Inflammatory macrophage treated with lipopolysaccharide for 1 hour (primary cell): ENCODE measurements around the gene IPCEF1.
"Not testable (repeated sequence)": the region's sequence is repeated elsewhere in the genome, so short reads cannot be mapped to it uniquely, and the experiment has no call there.

ENCODE experiments used
- DNase-seq, 2 donors: peaks; one replicate each; pipeline ENCODE4 v3.0.0-alpha.2; 2020 to 2022

Gene IPCEF1

GRCh38 chr6:154243793-154244750, 112.5 kb downstream of the IPCEF1 start:
- DNase-seq = no peak

GRCh38 chr6:154242617-154243357, 113.8 kb downstream of the IPCEF1 start:
- DNase-seq = no peak

GRCh38 chr6:154241581-154241980, 115.0 kb downstream of the IPCEF1 start:
- no peak for DNase-seq

GRCh38 chr6:154241061-154241460, 115.5 kb downstream of the IPCEF1 start:
- DNase-seq = not testable (repeated sequence)

- DNase-seq = no peak
These were observed 117.2 kb downstream of the IPCEF1 start for GRCh38 chr6:154239392-154239791.

GRCh38 chr6:154238831-154239230, 117.8 kb downstream of the IPCEF1 start:
- no peak for DNase-seq

- DNase-seq = no peak
These were observed 119.8 kb downstream of the IPCEF1 start for GRCh38 chr6:154236646-154237301.

GRCh38 chr6:154234019-154234772, 122.4 kb downstream of the IPCEF1 start:
- peak in 1 of 2 donors; percentile 45 for DNase-seq

GRCh38 chr6:154233383-154233782, 123.2 kb downstream of the IPCEF1 start:
- no peak for DNase-seq

GRCh38 chr6:154232013-154232910, 124.3 kb downstream of the IPCEF1 start:
- DNase-seq = no peak

- DNase-seq = no peak
These were observed 125.5 kb downstream of the IPCEF1 start for GRCh38 chr6:154230910-154231595.

GRCh38 chr6:154230393-154230792, 126.2 kb downstream of the IPCEF1 start:
- peak in 1 of 2 donors; percentile 13 for DNase-seq

- DNase-seq = peak; percentile 30 to 37
These were observed 126.8 kb downstream of the IPCEF1 start for GRCh38 chr6:154229786-154230185.

GRCh38 chr6:154228521-154228905, 128.1 kb downstream of the IPCEF1 start:
- DNase-seq = no peak

GRCh38 chr6:154227862-154228520, 128.6 kb downstream of the IPCEF1 start:
- no peak for DNase-seq

GRCh38 chr6:154226461-154226860, 130.1 kb downstream of the IPCEF1 start:
- no peak for DNase-seq

- no peak for DNase-seq
These were observed 133.3 kb downstream of the IPCEF1 start for GRCh38 chr6:154223296-154223695.

GRCh38 chr6:154222716-154223115, 133.9 kb downstream of the IPCEF1 start:
- no peak for DNase-seq

- DNase-seq = no peak
These were observed 137.4 kb downstream of the IPCEF1 start for GRCh38 chr6:154219250-154219649.

GRCh38 chr6:154218787-154219186, 137.8 kb downstream of the IPCEF1 start:
- DNase-seq = no peak
